ENCODE data around the gene TRIM47. TPM values are rescaled to one million over a fixed set of nuclear protein-coding genes. Genes with fewer than 3 reads are reported as not detected.

TRIM47 gene
- total RNA-seq, 2 experiments from 2014 or later: 33.9 to 43.4 TPM

DNA sequence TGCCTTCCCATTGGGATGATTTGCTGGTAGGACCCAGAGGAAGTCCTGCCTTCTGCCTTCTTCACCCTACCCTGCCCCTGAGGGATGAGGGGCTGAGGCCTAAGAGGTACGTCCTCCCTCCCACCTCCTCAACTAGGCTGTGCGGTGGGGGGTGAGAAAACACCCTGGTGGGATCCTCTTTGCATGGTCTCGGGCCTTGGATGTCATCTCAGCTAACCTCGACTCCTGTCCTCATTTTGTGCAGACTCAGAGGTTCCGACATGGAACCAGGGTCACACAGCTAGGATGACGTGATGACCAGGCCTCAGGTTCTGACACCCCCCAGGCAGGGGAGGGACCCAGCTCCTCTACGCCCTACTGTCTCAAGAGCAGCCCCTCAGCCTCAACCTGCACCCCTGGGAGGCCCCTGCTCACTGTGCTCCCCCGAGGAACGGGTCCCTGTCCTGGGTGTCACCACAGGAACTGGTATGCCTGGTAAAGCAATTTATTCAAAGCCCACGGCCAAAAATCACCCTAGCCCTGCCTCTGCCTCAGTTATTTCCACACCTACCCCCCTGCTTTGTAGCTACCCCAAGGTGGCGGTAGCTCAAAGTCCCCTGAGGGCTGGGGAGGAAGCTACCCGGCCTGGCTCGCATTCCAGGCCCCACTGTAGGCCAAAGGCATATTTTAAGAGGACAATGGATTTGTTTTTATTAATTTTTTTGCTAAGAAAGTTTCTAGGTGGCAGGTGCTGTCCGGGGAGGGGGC, 51.6 kb downstream of the TRIM47 start:
- Mint-ChIP-seq H3K4me3 (no peak overlapping the region), H3K27me3 (no peaks in the 10 kb centered on the region), H3K27ac (peak overlapping the region; percentile 76), H3K4me1 (peaks cover 25% of the 10 kb centered on the region), H3K36me3 (ENCODE audit: low read depth) (peaks cover 19% of the 10 kb centered on the region), H3K9me3 (no peaks in the 10 kb centered on the region)
- ChIA-PET POLR2A (interaction anchor here (0.5 kb wide), 1 partner anchor 50 kb away, joined by 3 read pairs; no protein-coding TSS in a partner anchor), CTCF (interaction anchor here (0.6 to 3.3 kb wide), 15 partner anchors 10 to 898 kb away, joined by 3 to 14 read pairs (median 5); partner anchors contain the start of gene UNC13D)
- no peak for DNase-seq

DNA sequence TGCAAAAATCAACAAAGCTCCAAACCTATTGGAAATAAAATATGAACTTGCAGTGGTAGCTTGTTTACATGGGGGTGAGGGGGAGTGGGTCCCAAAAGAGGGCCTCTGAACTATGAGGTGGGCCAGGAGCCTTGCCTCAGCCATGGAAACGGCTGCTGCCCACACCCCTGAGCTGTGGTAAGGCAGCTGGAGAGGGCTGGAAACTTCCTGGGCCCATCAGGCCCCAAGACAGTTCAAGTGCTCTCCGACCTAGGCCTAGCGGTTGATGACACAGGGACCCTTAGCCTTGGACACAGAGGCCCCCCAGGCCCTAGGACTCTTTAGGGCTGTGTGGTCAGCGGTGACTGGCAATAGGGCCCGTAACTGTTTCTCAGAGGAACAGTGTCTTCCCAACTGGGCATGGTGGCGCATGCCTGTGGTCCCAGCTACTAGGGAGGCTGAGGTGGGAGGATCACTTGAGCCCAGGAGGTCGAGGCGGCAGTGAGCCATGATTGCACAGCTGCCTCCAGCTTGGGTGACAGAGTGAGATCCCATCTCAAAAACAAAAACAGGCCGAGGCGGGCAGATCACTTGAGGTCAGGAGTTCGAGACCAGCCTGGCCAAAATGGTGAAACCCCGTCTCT, 52.5 kb downstream of the TRIM47 start:
- Mint-ChIP-seq H3K27me3 (no peaks in the 10 kb centered on the region), H3K36me3 (ENCODE audit: low read depth) (peaks cover 24% of the 10 kb centered on the region), H3K9me3 (no peaks in the 10 kb centered on the region), H3K4me1 (peaks cover 33% of the 10 kb centered on the region), H3K27ac (no peak overlapping the region), H3K4me3 (no peak overlapping the region)
- CTCF ChIA-PET: interaction anchor here (0.6 to 3.3 kb wide), 8 partner anchors 11 to 899 kb away, joined by 3 to 14 read pairs (median 6); partner anchors contain the start of gene UNC13D
- POLR2A ChIA-PET: no interaction called here
- DNase-seq: no peak

DNA sequence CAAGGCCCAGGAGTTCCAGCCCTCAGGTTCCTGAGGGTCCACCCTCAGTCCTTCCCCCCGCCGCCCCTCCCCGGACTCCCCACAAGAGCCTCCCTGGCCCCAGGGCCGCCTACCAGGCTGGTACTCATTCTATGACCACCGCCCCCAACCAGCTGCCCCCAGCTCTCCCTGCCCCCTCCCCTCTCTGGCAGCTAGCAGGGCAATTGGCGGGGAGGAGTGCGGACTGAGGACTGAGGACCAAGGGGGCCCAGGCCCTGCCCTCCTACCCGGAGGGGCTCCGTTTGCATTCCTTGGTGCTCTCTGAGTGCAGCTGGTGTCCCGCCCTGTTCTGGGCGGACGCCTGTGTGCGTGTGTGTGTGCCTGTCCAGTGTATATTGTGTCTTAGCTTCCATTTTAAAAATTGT, 53.2 kb downstream of the TRIM47 start:
- CTCF ChIA-PET: interaction anchor here (1.5 to 3.3 kb wide), 3 partner anchors 15 to 71 kb away, joined by 3 to 14 read pairs (median 6); partner anchors contain the start of gene UNC13D
- no peak overlapping the region for H3K27ac Mint-ChIP-seq
- POLR2A ChIA-PET: interaction anchor here (0.5 kb wide), 1 partner anchor 156 kb away, joined by 5 read pairs; no protein-coding TSS in a partner anchor

DNA sequence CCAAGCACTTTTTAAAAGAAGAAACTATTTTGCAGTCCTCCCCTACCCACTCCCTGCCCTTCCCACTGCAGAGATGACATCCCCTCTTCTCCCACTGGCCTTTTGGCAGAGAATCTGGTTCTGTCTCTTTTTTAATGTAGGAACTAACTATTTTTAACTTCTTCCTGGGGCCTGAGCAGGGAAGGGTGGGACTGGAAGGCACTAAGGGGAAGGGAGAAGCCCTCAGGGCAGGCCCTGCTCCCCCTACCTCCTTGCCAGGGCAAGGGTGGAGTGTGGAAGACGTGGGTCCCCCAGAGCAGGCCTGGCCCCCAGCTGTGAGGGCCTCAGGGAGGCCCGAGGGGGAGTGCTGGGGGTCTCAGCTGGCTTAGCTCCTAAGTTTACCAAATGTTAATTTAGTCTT, 53.7 kb downstream of the TRIM47 start:
- peaks cover 16% of the 10 kb centered on the region for H3K36me3 Mint-ChIP-seq (ENCODE audit: low read depth)
- H3K27me3 Mint-ChIP-seq: no peaks in the 10 kb centered on the region
- no peak overlapping the region for H3K4me3 Mint-ChIP-seq
- ChIA-PET POLR2A (interaction anchor here (0.5 kb wide), 1 partner anchor 156 kb away, joined by 5 read pairs; no protein-coding TSS in a partner anchor), CTCF (interaction anchor here (1.5 kb wide), 1 partner anchor 71 kb away, joined by 3 read pairs; no protein-coding TSS in a partner anchor)
- H3K27ac Mint-ChIP-seq: no peak overlapping the region
- peaks cover 33% of the 10 kb centered on the region for H3K4me1 Mint-ChIP-seq
- no peaks in the 10 kb centered on the region for H3K9me3 Mint-ChIP-seq
- no peak for DNase-seq

More for the DNA sequence above, 53.2 kb downstream of the TRIM47 start:
- H3K9me3 Mint-ChIP-seq: no peaks in the 10 kb centered on the region
- H3K36me3 Mint-ChIP-seq (ENCODE audit: low read depth): peaks cover 21% of the 10 kb centered on the region
- H3K27me3 Mint-ChIP-seq: no peaks in the 10 kb centered on the region
- no peak for DNase-seq
- H3K4me3 Mint-ChIP-seq: no peak overlapping the region
- peaks cover 33% of the 10 kb centered on the region for H3K4me1 Mint-ChIP-seq

Other genes starting within 250 kb of the TRIM47 start
- gene SMIM5, start 245.1 kb downstream of the TRIM47 start, total RNA-seq: under 1 TPM; 0.10 to 0.12 TPM
- 10 to 100 TPM; 44.7 to 47.1 TPM for gene RECQL5, start 211.4 kb downstream of the TRIM47 start, total RNA-seq
- 10 to 100 TPM; 97.0 to 97.5 TPM for gene SAP30BP, start 211.2 kb downstream of the TRIM47 start, total RNA-seq
- gene ITGB4, start 157.1 kb downstream of the TRIM47 start, total RNA-seq: under 1 TPM; 0.55 to 0.96 TPM
- gene GALK1, start 113.4 kb downstream of the TRIM47 start, total RNA-seq: 10 to 100 TPM; 40.9 to 44.7 TPM
- gene UNK, start 93.8 kb downstream of the TRIM47 start, total RNA-seq: 10 to 100 TPM; 27.1 to 28.7 TPM
- 100 to 1,000 TPM; 161 to 182 TPM for gene UNC13D, start 34.2 kb downstream of the TRIM47 start, total RNA-seq
- 10 to 100 TPM; 76.8 to 83.5 TPM for gene WBP2, start 23.2 kb downstream of the TRIM47 start, total RNA-seq
- gene TRIM65, start 18.4 kb upstream of the TRIM47 start, total RNA-seq: 10 to 100 TPM; 26.5 to 28.7 TPM
- gene MRPL38, start 26.3 kb upstream of the TRIM47 start, total RNA-seq: 10 to 100 TPM; 95.9 to 97.5 TPM
- gene FBF1, start 62.5 kb upstream of the TRIM47 start, total RNA-seq: 10 to 100 TPM; 21.7 to 23.5 TPM
- 10 to 100 TPM; 27.8 to 34.7 TPM for gene ACOX1, start 100.6 kb upstream of the TRIM47 start, total RNA-seq
- 10 to 100 TPM; 12.5 to 17.1 TPM for gene TEN1, start 100.7 kb upstream of the TRIM47 start, total RNA-seq
- 1 to 10 TPM; 6.9 to 7.1 TPM for gene CDK3, start 122.3 kb upstream of the TRIM47 start, total RNA-seq
- under 1 TPM; 0.02 to 0.05 TPM for gene EVPL, start 148.7 kb upstream of the TRIM47 start, total RNA-seq
- 10 to 100 TPM; 91.3 to 96.0 TPM for gene SRP68, start 193.9 kb upstream of the TRIM47 start, total RNA-seq
- gene GALR2, start 196.2 kb upstream of the TRIM47 start, total RNA-seq: under 1 TPM; 0.15 TPM
- gene ZACN, start 200.6 kb upstream of the TRIM47 start, total RNA-seq: under 1 TPM in 1 of 2 experiments, not detected in 1; 0.27 TPM
- gene EXOC7, start 225.2 kb upstream of the TRIM47 start, total RNA-seq: 100 to 1,000 TPM; 140 to 147 TPM